Frontal cortex (tissue), 4 donors: ENCODE results near the gene HMGN4. TPM values are rescaled to one million over a fixed set of nuclear protein-coding genes. Genes with fewer than 3 reads are reported as not detected.
A peak's percentile ranks its signal among the peaks of the same experiment; 100 is the strongest.
"Not testable (repeated sequence)": the region's sequence is repeated elsewhere in the genome, so short reads cannot be mapped to it uniquely, and the experiment has no call there.

ENCODE experiments used
- DNase-seq, 2 donors: peaks; one replicate each; pipeline ENCODE4 v3.0.0; 2012; ENCODE audit warnings: low spot score in 2 of 2
- FAIRE-seq: peaks from 2 replicates; lab custom pipeline; 2012; peaks lifted over from hg19 to GRCh38; lab: Jason Lieb, UNC
- total RNA-seq: library from RNA; depleted of rRNA; stranded (reverse); fragments of >200 nt; gene quantifications from one replicate; pipeline ENCODE4 v1.2.3, GENCODE V29; 2014
- donor health status: control.
- donor health status: control.
- donor health status: control.

Gene HMGN4
- total RNA-seq, 1 donor from 2014 or later, result 73.4 TPM

DNA sequence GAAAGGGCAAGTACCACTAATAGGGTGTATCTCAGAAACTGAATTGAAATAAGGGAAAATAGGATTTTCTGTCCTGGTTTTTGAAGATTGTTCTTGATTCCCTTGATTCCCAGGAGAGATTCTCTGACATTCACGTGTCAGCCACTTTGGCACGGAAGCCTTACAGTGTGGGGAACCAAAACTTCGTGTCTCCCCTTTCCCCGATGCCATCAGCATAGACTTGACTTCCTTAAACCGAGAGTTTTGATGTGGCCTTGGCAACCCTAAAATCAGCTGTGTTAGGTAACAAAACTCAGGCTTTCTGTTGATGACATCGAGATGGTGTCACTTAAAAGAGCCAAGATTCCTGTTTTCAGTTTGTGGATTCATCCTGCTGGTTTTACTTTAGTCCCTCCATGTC is 7.5 kb downstream of the HMGN4 start:
- DNase-seq (no peak), FAIRE-seq (no peak)

DNA sequence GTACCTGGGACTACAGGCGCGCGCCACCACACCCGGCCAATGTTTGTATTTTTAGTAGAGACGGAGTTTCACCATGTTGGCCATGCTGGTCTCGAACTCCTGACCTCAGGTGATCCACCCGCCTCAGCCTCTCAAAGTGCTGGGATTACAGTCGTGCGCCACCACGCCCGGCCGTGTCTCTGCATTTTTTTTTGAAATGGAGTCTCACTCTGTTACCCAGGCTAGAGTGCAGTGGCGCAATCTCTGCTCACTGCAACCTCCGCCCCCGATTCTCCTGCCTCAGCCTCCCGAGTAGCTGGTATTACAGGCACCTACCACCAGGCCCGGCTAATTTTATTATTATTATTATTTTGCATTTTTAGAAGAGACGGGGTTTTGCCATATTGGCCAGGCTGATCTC is 9.2 kb downstream of the HMGN4 start:
- DNase-seq, FAIRE-seq: not testable (repeated sequence)

DNA sequence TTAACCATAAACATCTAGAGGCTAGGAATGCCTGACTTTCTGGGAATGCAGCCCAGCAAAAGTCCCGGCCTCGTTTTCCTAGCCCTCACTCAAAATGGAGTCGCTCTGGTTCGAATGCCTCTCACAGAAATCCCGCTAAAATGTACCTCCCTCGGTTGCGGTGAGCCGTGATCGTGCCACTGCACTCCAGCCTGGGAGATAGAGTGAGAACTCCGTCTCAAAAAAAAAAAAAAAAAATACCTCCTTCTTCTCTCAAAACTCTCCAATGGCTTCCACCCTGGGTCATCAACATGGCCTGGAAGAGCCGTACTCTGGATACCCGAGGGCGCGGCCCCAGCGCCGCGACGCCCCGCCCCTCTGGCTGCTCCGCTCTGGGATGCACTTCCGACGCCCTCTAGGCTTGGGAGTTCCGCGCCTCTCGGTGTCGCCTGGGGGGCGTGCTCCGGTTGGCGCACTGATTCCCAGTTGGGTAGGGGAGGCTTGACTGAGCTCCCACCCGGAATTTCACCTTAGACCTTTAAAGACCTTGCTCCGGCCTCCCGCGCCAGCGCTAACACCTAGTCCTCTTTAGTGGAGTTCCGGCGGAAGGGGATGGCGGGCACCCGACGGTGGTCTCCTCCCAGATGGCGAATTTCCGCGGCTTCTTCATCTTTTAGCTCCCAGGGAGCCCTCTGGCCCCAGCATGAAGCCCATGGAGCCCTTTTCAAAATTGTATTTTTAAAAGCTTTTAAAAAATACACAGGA is 12.3 kb downstream of the HMGN4 start:
- no peak for FAIRE-seq
- peak in 1 of 2 donors; percentile 47 for DNase-seq

DNA sequence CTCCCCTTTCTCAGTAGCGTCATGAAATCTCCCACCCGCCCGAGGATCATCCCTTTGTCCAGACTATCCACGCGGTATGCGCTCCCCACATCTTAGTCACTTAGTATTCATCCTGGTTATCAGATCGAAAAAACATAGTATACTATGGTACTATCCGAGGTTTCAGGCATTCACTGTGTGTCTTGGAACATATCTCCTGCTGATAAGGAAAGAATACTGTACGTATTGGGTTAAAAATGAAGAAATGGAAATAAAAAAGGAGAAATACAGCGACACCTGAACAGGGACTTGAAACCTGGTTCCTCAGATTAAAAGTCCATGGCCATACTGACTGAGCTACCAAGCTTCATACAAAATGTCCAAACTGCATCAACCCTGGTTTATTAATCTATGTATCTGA is 14.0 kb downstream of the HMGN4 start:
- no peak for DNase-seq
- no peak for FAIRE-seq

DNA sequence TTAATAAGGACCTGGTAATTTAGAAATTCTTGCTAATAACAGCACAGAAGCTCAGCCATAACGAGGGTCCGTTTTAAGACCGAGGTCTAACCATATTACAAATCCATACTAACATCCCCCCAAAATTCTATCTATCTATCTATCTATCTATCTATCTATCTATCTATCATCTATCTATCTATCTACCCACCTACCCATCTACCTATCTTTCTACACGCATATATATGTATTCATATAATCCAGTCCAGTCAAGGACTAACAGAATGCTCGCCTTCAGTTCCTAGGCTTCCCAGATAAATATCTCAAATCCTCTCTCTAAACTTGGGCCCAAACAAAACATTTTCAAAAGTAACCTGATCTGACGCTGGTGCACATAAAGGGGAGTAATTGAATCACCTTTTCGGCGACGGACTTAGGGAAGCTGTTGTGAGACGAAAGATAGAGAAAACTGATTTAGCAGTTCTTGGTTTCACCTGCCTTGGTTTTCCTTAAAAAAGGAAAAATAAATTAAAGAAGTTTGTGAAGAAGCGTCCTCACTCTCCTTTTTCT is 14.5 kb downstream of the HMGN4 start:
- FAIRE-seq, result no peak
- DNase-seq, result no peak

DNA sequence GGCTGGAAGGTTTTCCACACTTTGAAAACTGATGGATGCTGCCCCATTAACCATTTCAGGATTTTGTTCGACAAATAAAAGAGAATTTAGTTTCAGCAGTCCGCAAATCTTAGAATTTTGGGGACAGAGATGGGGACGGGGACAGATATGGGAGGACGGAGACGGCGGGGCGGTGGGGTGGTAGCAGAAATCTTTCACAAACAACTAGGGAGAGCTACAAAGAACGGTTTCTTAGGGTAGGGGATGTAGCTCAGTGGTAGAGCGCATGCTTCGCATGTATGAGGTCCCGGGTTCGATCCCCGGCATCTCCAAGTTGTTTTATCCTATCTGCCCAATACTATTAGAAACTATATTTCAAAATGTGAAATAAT is 15.1 kb downstream of the HMGN4 start:
- FAIRE-seq, result no peak
- peak; percentile 65 to 76 for DNase-seq

DNA sequence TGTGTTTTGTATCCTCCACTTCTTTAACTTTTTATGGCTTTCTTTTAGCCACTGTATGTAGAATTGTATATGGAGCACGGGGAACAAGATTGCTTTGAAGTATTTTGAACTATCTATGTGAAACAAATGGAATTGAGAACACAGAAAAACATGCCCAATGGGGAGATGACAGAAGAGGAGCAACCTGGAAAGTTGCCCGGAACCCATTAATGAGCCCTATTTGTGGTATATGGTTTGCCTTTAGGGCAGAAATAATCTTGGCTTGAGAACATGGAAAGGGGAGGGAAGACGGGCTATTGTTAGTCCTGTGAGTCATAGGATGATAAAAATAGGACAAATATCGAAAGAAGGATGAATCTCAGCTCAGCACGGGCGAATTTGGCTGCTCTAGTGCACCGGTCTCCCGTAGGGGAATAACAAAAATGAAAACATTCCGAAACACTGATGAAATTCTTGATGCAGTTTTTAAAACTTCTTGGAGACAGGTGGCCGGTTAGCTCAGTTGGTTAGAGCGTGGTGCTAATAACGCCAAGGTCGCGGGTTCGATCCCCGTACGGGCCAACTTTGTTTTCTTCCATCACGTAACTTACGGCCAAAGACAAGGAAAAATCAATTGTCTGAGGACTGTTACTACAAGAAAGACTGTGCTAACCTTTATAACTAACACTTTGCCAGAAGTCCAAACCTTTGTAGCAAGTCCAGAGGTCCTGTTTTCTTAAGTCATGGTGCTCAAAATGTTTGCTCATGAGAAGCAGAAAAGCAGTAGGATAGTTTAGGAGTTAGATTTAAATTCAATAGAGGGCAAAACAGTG is 15.7 kb downstream of the HMGN4 start:
- DNase-seq, result peak in 1 of 2 donors; percentile 48
- no peak for FAIRE-seq

DNA sequence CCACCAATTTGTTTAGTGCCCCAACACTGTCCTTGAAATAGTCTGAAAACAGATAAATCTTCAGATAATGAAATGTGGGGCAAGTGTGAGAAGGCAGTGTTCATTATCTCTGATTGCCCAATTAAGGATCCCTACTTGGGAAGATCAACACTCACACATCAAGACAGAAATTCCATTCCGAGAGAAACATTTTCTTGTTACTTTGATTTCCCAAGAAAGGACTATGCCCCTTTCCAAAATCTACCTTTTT is 16.2 kb downstream of the HMGN4 start:
- FAIRE-seq (no peak), DNase-seq (no peak)

DNA sequence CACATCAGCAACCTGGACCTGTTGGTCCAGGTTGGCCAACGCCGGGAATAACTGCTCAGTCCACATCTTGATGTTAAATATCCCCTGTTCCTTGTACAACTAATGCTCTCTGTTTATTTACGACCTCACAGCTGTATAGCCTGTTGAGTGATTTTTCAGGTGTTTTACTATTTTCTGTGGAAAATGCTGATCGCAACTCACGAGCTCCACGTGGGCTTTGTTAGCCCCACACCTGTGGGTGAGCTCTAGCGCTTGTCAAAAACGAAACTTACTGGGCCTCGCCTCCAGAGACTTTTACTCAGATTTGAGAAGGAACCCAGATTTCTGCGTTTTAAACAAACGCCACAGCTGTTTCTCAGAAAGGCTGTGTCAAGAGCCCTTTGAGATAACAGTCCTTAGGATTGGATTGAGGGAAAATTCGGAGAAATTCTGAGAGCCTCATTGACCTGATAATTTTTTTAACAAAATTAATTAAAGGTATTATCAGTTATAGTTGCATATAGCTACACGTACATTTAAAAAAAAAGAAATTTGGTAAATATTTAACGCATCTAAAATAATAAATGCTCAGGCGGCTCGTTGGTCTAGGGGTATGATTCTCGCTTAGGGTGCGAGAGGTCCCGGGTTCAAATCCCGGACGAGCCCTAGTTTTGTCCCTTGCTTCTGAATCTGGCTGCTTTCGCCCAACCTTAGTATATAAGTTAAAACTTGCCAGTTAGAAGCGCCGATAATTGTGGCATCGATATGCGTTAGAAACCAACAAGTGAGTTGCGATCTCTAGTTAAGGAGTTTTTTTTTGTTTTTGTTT is 16.7 kb downstream of the HMGN4 start:
- FAIRE-seq (no peak), DNase-seq (no peak)

DNA sequence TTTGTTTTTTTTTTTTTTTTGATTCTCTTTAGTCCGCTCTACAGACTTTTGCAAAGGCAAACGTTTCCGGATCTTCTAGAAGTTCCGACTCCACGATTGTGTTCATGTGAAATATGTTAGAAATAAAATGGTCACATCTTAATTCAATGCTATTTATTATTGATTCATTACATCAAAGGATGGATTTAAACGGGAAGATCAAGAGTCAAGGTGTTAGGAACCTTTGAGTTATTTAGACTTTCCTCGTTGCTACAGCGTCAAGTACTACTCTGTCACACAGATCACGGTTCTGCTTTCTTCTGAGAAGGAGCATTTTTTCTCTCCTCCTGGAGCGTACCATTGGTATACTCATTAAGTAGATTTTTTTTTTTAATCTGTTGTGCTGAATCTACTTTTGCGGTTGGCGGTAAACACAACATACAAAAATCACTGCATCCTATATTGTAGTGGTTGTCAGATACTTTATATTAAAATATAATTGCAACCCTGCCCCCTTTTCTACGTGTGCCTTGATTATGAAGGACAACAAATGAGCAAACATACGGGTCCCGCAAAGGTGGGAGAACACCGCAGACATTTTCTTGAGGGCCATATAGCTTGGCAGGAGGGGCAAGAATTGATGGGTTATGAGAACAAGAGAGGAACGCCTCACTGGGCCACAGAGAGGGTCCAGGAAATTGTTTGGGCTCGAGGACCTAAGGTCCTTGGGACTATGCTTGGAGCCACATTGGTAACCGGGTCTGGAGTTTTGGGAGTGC is 17.5 kb downstream of the HMGN4 start:
- no peak for DNase-seq
- no peak for FAIRE-seq

DNA sequence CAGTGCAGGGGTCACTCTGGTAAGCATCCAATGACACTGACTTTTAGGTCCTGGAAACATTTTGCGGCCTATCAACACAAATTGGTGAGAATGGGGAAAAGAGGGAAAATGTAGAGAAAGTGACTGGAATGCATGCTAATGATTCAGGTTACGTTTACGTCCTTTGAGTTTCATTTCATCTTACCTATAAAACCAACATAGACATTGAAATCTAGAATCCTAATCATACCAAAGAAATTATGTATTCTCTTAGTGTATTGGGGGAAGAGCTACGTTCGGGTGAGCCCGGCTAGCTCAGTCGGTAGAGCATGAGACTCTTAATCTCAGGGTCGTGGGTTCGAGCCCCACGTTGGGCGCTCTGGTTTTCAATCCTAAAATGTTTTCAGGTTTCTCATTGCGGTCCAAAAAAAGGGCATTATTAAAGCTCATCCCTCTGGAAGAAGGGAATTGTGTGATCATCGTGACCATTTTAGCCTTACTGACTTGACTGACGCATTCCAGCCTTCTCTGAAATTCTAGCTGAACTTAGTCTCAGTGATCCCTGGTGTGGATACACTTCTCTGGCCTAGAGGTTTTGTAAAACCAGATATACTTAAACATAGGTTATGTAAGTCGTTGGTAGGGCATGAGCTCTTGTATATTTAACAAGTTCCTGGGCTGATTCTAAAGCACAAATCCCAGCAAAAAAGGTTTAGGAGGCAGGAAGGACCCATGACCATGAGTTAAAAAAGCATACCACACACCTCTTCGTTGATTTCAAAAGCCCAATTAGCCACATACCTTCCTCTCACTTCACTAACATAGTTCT is 18.3 kb downstream of the HMGN4 start:
- FAIRE-seq, result no peak
- no peak for DNase-seq

DNA sequence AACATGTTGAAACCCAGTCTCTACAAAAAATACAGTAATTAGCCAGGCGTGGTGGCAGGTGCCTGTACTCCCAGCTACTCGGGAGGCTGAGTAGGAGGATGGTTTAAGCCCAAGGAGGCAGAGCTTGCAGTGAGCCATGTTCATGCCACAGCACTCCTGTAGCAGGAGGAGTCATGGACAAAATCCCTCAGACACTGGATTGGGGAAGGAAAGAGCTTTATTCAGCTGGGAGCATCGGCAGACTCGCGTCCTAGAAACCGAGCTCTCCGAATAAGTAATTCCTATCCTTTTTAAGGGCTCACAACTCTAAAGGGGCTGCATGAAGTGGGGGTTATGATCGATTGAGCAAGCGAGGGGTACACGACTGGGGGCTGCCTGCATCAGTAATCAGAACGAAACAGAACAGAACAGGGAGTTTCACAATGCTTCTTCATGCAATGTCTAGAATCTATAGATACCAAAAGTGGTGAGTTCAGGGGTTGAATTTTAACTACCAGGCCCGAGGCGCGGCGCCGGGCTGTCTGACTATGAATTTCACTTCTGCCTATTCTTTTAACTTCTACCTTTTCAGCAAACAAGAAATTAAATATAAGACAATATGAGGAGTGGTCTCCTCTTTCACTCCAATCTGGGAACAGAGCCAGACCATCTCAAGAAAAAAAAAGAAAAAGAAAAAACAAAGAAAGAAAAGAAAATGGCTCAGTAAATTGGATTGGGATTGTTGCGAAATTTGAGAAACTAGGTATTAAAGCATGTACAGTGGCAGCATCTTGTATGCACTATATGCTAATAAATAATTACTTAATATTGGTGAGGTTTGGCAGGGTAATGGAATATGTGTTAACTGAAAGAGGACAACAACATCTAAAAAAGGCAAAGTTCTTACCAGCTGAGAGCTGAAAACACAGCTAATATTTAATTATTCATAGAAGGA is 23.6 kb downstream of the HMGN4 start:
- no peak for FAIRE-seq
- no peak for DNase-seq

DNA sequence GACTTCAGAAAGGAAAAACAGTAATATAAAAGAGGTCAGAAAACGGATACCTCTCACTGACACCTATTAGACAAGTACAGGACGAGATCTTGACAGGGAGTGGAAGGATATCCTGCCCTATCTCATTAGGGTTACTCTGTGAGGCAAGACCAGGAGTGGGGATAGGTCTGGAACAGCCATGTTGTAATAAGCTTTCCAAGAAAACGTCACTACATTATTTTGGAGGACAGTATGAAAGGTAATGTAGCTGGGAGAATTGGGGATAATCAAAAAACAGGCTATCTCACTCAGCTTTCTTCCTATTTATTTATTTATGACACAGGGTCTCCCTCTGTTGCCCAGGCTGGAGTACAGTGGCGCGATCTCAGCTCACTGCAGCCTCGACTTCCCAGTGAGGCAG is 25.3 kb downstream of the HMGN4 start:
- DNase-seq (no peak), FAIRE-seq (no peak)

DNA sequence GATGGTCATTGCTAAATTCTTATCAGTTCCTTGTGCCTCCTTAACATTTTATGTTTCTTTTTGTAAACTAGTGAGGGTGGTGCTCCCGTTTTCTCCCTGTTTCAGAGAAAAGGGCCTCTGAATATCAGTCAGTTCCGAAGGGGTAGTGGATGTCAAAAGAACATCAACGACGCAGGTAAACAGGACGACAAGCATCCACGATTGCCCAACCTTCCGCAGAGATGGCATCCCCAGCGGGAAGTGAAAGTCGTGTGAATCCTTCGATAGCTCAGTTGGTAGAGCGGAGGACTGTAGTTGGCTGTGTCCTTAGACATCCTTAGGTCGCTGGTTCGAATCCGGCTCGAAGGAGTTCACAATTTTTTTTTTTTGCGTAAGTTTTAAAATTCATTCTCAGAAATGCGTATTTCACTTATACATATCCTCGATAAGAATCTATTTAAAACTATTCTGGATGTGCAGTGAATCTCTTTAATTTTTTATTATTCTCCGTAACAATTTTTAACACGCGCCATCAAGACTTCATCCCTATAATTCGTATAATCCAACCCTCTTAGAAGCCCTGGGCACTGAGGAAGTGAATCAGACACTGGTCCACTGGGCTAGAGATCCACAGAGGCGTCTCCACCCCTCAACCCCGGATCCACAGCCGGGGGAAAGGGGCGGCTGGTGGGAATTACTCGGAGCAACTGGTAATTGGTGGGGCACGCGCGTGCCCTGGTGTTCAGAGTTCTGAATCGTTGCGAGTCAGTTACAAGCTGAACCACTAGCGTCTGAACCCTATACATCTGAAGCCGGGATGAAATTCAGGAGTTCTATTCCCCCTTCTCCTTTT is 30.7 kb downstream of the HMGN4 start:
- DNase-seq (peak; percentile 83 to 87), FAIRE-seq (peak; percentile 77)

DNA sequence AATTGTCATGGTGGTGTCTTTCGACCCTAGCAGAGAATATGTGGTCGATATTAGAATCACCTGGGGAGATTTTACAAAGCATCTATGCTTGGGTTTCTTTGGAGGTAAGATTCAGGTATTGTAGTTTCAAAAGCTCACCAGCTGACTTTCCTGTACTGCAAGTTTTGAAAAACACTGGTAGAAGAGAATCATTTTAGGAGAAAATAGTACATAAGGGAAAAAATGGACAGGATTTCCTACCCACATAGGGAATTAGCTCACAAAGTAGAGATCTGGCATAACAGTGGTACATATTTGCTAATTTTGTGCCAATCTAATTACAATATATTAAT is 31.2 kb downstream of the HMGN4 start:
- no peak for FAIRE-seq
- no peak for DNase-seq

DNA sequence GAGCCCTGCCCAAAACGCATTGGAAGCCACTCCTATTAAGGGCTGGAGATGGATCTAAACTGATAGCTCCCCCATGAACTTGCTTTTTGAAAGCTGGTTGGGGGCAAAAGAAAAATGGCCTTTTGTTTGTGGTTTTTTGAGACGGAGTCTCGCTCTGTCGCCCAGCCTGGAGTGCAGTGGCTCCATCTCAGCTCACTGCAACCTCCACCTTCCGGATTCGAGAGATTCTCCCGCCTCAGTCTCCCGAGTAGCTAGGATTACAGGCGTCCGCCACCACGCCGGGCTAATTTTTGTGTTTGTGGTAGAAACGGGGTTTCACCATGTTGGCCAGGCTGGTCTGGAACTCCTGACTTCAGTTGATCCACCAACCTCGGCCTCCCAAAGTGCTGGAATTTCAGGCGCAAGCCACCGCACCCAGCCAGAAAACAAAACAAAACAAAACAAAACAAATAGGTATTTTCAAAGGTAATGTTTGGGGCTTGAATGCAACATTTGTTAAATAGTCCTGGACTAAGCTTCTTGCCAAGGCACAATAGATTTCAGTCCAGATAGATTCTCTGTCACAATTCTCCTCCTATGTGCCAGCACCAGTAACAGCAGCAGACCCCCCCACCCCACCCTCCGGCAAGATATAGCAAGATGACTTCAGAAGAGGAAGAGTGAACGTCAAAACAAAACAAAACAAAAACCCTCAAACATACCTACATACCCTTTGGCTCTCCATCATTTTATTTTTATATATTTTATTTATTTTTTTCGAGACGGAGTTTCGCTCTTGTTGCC is 32.1 kb downstream of the HMGN4 start:
- FAIRE-seq (no peak), DNase-seq (no peak)
